HG02763 (cell line): ENCODE measurements around the gene ZNF454.

Experiments used
- ATAC-seq: cut with Tn5 transposase; IDR thresholded peaks from one replicate; pipeline ENCODE4 v1.9.1; 2021; ENCODE audit warnings: mild to moderate bottlenecking, moderate library complexity; ENCODE audit not compliant: unreplicated experiment

ZNF454 gene

GRCh38 chr5:178940569-178941360 is at the start of gene ZNF454:
Gene ZNF454 (plus strand): TSS chr5:178941198. CDS start chr5:178942792, 1,594 bp downstream.
- no peak for ATAC-seq

GRCh38 chr5:178895615-178896571 is 45.1 kb upstream of the ZNF454 start, which contains the start of gene ZFP2:
Gene ZFP2 (plus strand): TSS chr5:178895913. CDS start chr5:178931314, 35,401 bp downstream.
- ATAC-seq: no peak

DNA sequence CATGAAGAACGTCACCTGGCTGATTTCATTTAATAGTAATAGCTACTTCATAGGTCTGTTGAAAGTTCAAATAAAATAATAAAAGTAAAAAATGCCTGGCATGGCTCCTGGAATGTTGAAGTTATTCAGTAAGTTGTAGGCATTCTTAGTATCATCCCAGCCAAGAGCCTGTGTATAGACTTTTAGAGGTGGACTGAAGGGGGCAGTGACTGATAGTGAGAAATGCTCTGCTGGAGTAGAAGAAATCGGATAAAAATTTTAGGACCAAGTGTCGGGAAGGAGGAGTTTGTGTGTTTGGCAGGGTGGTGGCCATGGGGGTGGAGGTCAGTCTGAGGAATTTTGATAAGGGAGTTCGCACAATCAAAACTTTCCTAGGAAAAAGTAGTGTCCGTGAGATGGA is 41.7 kb upstream of the ZNF454 start:
- no peak for ATAC-seq

DNA sequence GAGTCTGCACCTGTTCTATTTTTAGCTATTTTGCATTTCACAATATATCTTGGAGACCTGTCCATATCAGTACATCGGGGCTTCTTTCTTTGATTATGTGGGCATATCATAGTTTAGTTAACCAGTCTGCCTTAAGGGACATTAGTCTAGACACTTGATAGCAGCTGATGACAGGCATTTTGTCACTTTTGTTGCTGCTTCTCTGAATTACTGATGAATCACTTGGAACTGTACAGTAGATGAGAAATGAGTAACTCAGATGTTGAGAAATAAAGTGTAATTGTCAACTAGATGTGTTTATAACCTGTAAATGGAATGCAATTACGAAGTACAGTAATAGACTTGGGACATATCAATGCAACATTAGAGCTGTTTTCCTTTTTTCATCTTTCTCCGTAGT is 38.1 kb upstream of the ZNF454 start:
- ATAC-seq: no peak

DNA sequence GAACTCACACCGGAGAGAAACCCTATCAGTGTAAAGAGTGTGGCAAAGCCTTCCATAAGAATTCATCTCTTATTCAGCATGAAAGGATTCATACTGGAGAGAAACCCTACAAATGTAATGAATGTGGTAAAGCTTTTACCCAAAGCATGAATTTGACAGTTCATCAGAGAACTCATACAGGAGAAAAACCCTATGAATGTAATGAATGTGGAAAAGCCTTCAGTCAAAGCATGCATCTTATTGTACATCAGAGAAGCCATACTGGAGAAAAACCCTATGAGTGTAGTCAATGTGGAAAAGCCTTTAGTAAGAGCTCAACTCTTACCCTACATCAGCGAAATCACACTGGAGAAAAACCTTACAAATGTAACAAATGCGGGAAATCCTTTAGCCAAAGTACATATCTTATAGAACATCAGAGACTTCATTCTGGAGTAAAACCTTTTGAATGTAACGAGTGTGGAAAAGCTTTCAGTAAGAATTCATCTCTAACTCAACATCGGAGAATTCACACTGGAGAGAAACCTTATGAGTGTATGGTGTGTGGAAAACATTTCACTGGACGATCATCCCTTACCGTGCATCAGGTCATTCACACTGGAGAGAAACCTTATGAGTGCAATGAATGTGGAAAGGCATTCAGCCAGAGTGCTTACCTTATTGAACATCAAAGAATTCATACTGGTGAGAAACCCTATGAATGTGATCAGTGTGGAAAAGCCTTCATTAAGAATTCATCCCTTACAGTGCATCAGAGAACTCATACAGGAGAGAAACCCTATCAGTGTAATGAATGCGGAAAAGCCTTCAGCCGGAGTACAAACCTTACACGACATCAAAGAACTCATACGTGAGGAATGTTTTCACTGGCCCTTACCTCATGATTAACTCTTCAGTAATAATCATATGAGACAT is 8.9 kb upstream of the ZNF454 start:
- no peak for ATAC-seq

GRCh38 chr5:178941361-178941760 is 363 bp downstream of the ZNF454 start:
- ATAC-seq: no peak

- no peak for ATAC-seq
Observed at GRCh38 chr5:178965465-178966055, 24.6 kb downstream of the ZNF454 start.

DNA sequence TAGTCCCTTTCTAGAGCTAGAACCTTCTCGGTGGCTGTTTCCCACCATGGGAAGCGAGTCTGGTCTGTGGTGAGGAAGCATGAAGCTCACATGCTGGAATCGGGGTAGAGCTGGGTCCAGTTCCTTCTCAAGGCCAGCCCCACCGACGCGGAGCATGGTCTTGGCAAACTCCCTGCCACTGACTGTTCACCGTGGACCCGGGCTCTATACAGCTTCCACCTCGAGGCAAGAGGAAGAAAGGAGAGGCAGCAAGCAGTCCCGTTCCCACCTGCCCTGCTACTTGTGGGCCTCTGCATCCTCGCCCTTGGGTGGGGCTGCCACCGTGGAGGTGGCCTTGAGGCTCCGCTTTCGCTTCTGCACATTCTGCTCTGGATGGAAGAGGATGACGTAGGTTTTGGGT is 40.4 kb downstream of the ZNF454 start:
- ATAC-seq: no peak

DNA sequence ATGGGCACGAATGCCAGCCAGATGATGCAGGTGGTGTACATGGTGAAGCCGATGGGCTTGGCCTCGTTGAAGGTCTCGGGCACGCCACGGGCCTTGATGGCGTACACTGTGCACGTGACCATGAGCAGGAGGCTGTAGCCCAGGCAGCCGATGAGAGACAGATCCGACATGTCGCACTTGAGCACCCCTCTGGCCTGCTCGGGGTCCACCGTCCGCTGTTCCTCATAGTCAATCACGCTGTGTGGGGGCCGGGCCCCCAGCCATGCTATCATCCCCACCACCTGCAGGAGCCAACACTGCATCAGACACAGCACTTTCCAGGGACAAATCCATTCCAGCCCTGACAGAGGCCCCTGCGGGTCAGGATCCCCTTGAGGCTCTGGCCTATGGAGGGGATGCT is 41.9 kb downstream of the ZNF454 start:
- ATAC-seq: no peak

- ATAC-seq: no peak
Observed at GRCh38 chr5:178983728-178984127, 42.7 kb downstream of the ZNF454 start.

GRCh38 chr5:178984145-178985072 is 43.4 kb downstream of the ZNF454 start:
- ATAC-seq: no peak

GRCh38 chr5:178986326-178986960 is 45.4 kb downstream of the ZNF454 start:
- no peak for ATAC-seq

GRCh38 chr5:178988436-178989220 is 47.6 kb downstream of the ZNF454 start:
- ATAC-seq: no peak

GRCh38 chr5:178989311-178989710 is 48.3 kb downstream of the ZNF454 start:
- ATAC-seq: no peak

DNA sequence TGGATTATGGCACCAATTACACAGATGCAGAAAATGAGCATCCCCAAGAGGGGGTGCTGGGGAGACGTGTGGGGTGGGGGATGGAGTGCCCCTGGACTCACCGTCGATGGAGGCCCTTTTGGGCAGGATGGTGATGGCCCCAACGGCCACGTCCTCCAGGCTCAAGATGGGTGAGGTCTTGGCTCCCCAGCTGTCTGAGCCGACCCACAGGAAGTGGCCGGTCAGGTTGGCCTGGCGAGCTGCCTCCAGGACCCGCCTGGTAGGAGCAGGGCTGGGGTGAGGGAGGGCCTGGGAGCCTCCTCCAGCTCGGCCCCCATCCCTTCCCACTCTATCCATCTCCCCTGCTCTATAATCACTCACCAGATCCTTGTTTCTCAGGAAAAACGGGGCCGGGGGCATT is 49.5 kb downstream of the ZNF454 start:
- no peak for ATAC-seq

- ATAC-seq: no peak
Observed at GRCh38 chr5:178991190-178992145, 50.5 kb downstream of the ZNF454 start.
